GM23338 (cell line): ENCODE results near the gene ULK4. TPM values are rescaled to one million over a fixed set of nuclear protein-coding genes. Genes with fewer than 3 reads are reported as not detected.

Experiments
- ATAC-seq: fragments of 200-7000 bp; cut with Tn5 transposase; 3 replicates; pipeline ENCODE4 v1.9.1; 2020
- DNase-seq: peaks from one replicate; pipeline ENCODE4 v3.0.0-alpha.2; 2015; ENCODE audit warnings: low spot score
- H2AFZ ChIP-seq: fragments of 200-600 bp; sonication (generic); 2 replicates; pipeline ENCODE4 v1.8.0; 2016; ENCODE audit warnings: antibody characterized with exemption, mild to moderate bottlenecking, moderate library complexity
- H3F3A ChIP-seq: fragments of 200-600 bp; sonication (generic); replicated peaks from 2 replicates; pipeline ENCODE4 v1.8.0; 2017; ENCODE audit warnings: antibody characterized with exemption, mixed run types, low read depth
- H3K27ac ChIP-seq: fragments of 200-600 bp; sonication (generic); 2 replicates; pipeline ENCODE4 v1.6.1; 2016; ENCODE audit warnings: low read depth
- H3K27me3 ChIP-seq: fragments of 200-600 bp; sonication (generic); 2 replicates; pipeline ENCODE4 v1.8.0; 2016; ENCODE audit warnings: mild to moderate bottlenecking, mixed run types, moderate library complexity; ENCODE audit not compliant: insufficient read depth
- H3K36me3 ChIP-seq: fragments of 200-600 bp; sonication (generic); 2 replicates; pipeline ENCODE4 v1.8.0; 2016; ENCODE audit warnings: mild to moderate bottlenecking; ENCODE audit not compliant: insufficient read depth
- H3K4me1 ChIP-seq: fragments of 200-600 bp; sonication (generic); 2 replicates; pipeline ENCODE4 v1.8.0; 2016; ENCODE audit warnings: mild to moderate bottlenecking, moderate library complexity; ENCODE audit not compliant: insufficient read depth
- H3K4me2 ChIP-seq: fragments of 200-600 bp; sonication (generic); 2 replicates; pipeline ENCODE4 v1.7.1; 2017; ENCODE audit warnings: mixed run types
- H3K4me3 ChIP-seq: fragments of 200-600 bp; sonication (generic); 2 replicates; pipeline ENCODE4 v1.6.1; 2016; ENCODE audit warnings: mixed run types
- H3K79me2 ChIP-seq: fragments of 200-600 bp; sonication (generic); replicated peaks from 2 replicates; pipeline ENCODE4 v1.8.0; 2017; ENCODE audit warnings: mild to moderate bottlenecking; ENCODE audit not compliant: insufficient read depth
- H3K9me2 ChIP-seq: fragments of 200-600 bp; sonication (generic); 2 replicates; pipeline ENCODE4 v1.8.0; 2017; ENCODE audit not compliant: insufficient read depth
- H4K20me1 ChIP-seq: fragments of 200-600 bp; sonication (generic); replicated peaks from 2 replicates; pipeline ENCODE4 v1.8.0; 2017; ENCODE audit warnings: mild to moderate bottlenecking; ENCODE audit not compliant: insufficient read depth
- H3K27ac Mint-ChIP-seq: 2 replicates; pipeline ENCODE4 v1.8.0; 2020; ENCODE audit warnings: inconsistent platforms, mild to moderate bottlenecking, moderate library complexity, mixed read lengths
- H3K27me3 Mint-ChIP-seq: 3 replicates; pipeline ENCODE4 v1.8.0; 2022; ENCODE audit warnings: low read depth, mild to moderate bottlenecking, moderate library complexity, mixed read lengths, inconsistent platforms; ENCODE audit not compliant: insufficient read depth, poor library complexity
- H3K36me3 Mint-ChIP-seq: 3 replicates; pipeline ENCODE4 v1.8.0; 2021; ENCODE audit warnings: low read depth, mild to moderate bottlenecking, inconsistent platforms, moderate library complexity, mixed read lengths
- H3K4me1 Mint-ChIP-seq: 3 replicates; pipeline ENCODE4 v1.8.0; 2020; ENCODE audit warnings: mild to moderate bottlenecking, inconsistent platforms, mixed read lengths
- H3K4me3 Mint-ChIP-seq: 3 replicates; pipeline ENCODE4 v1.8.0; 2021; ENCODE audit warnings: moderate library complexity, mild to moderate bottlenecking, inconsistent platforms, mixed read lengths
- H3K9me3 Mint-ChIP-seq: 3 replicates; pipeline ENCODE4 v1.8.0; 2020; ENCODE audit warnings: moderate library complexity, mild to moderate bottlenecking, inconsistent platforms, mixed read lengths
- CTCF ChIP-seq, 2 experiments: fragments of 200-600 bp in 1 of 2; sonication (generic) in 1 of 2; conservative IDR thresholded peaks; 2 replicates each; pipeline versions ENCODE4 v1.5.1 to v1.6.1; 2016 to 2017; ENCODE audit warnings: antibody characterized with exemption in 2 of 2, low read depth in 2 of 2, mild to moderate bottlenecking in 2 of 2, moderate library complexity in 1 of 2
- NANOG ChIP-seq: IDR thresholded peaks from 2 replicates; pipeline ENCODE4 v1.6.1; 2016; ENCODE audit warnings: antibody characterized with exemption, borderline replicate concordance
- ZNF462 ChIP-seq: fragments of 250-450 bp; sonication (Bioruptor Pico); IDR thresholded peaks from 2 replicates; pipeline ENCODE4 v1.5.0; 2020; ENCODE audit warnings: mild to moderate bottlenecking, moderate library complexity
- polyA plus RNA-seq: library from polyadenylated mRNA; unstranded; fragments of >200 nt; fragmentation: Nextera tagmentation; extraction: Ambion mirVana; gene quantifications from 2 replicates; pipeline ENCODE4 v1.2.1, GENCODE V29; 2016
- total RNA-seq: library from RNA; depleted of rRNA; stranded (reverse); fragments of >200 nt; shearing (Covaris generic); gene quantifications from 2 replicates; pipeline ENCODE4 v1.2.3, GENCODE V29; 2014

ULK4 gene
- total and polyA plus RNA-seq, 2 experiments from 2014 or later: 20.8 to 41.4 TPM

- no peaks in the 10 kb centered on the region for H3K9me2 ChIP-seq
- H4K20me1 ChIP-seq: no peaks in the 10 kb centered on the region
- peak overlapping the region; percentile 44 for H3K4me2 ChIP-seq
- H3K27ac Mint-ChIP-seq: peak overlapping the region; percentile 81
- H3K4me3 ChIP-seq: no peak overlapping the region
- H3K9me3 Mint-ChIP-seq: peaks cover 26% of the 10 kb centered on the region
- H3K36me3 ChIP-seq: peaks cover 6% of the 10 kb centered on the region; the same call in 1 of the 2 replicates
- H3F3A ChIP-seq: no peaks in the 10 kb centered on the region
- no peak for TF ChIP-seq CTCF (conservative IDR thresholded peaks at IDR 0.05; ENCODE audit: low read depth in 2 of 2)
- peak; percentile 12; the same call in 1 of the 2 replicates for TF ChIP-seq ZNF462 (CRISPR knock-in tag)
- no peak for TF ChIP-seq NANOG
- peak; percentile 88 for ATAC-seq
- no peak overlapping the region for H3K27ac ChIP-seq
- H3K4me3 Mint-ChIP-seq: no peak overlapping the region; the same call in 2 of the 3 replicates
- no peak overlapping the region for H2AFZ ChIP-seq
- peak; percentile 75 for DNase-seq
- H3K27me3 Mint-ChIP-seq: no peaks in the 10 kb centered on the region
- peaks cover 20% of the 10 kb centered on the region for H3K4me1 Mint-ChIP-seq
- no peaks in the 10 kb centered on the region for H3K79me2 ChIP-seq
- H3K36me3 Mint-ChIP-seq: peaks cover 26% of the 10 kb centered on the region
- H3K4me1 ChIP-seq: peaks cover 11% of the 10 kb centered on the region
- H3K27me3 ChIP-seq: no peaks in the 10 kb centered on the region
Measured at GRCh38 chr3:41888368-41889076, 73.4 kb downstream of the ULK4 start.
